Chondrocyte (in vitro differentiated cells): ENCODE data around the gene SLC6A6. TPM values are rescaled to one million over a fixed set of nuclear protein-coding genes. Genes with fewer than 3 reads are reported as not detected.
A peak's percentile ranks its signal among the peaks of the same experiment; 100 is the strongest.

ENCODE experiments used
- DNase-seq: peaks from one replicate; pipeline ENCODE4 v3.0.0; 2021; ENCODE audit warnings: mixed read lengths, low spot score
- H3K27ac Mint-ChIP-seq: one replicate; pipeline ENCODE4 v1.8.0; 2021; ENCODE audit warnings: mild to moderate bottlenecking, moderate library complexity, mixed read lengths; ENCODE audit not compliant: unreplicated experiment
- H3K27me3 Mint-ChIP-seq: 2 replicates; pipeline ENCODE4 v1.8.0; 2021; ENCODE audit warnings: low read depth, mixed read lengths
- H3K36me3 Mint-ChIP-seq: 2 replicates; pipeline ENCODE4 v1.8.0; 2021; ENCODE audit warnings: low read depth, mixed read lengths
- H3K4me1 Mint-ChIP-seq: 2 replicates; pipeline ENCODE4 v1.8.0; 2021; ENCODE audit warnings: low read depth, mild to moderate bottlenecking, mixed read lengths
- H3K4me3 Mint-ChIP-seq: one replicate; pipeline ENCODE4 v1.8.0; 2021; ENCODE audit warnings: mild to moderate bottlenecking, moderate library complexity, mixed read lengths; ENCODE audit not compliant: unreplicated experiment
- H3K9me3 Mint-ChIP-seq: 2 replicates; pipeline ENCODE4 v1.8.0; 2021; ENCODE audit warnings: low read depth, mixed read lengths
- total RNA-seq: library from RNA; stranded (reverse); gene quantifications from 3 replicates; pipeline ENCODE4 v1.2.1, GENCODE V29; 2021
- TF ChIP-seq, protein P1 (sequence below): fragments of 200-600 bp; sonication (generic); IDR thresholded peaks from 2 replicates; pipeline ENCODE4 v1.5.0; 2021; ENCODE audit warnings: antibody characterized with exemption, mild to moderate bottlenecking, moderate library complexity

Gene SLC6A6
- total RNA-seq, 1 donor from 2014 or later = 46.0 TPM

DNA sequence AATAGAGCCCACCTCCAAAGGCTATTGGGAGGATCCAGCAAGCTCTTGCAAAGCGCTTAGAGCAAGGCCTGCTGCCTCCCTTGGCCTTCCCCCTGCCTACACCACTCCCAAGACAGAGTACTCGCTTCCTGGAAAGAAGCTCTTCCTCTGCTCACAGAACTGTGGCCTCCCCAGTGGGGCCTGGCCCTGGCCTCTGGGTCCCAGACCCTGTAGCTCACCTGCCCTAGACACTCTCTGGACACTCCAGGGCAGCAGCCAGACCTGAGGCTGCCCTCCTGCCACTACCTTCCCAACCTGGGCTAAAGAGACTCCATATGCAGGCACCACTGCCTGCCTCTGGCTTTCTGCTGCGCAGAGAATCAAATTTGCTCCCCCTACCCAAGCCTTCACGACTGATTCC lies 87.8 kb downstream of the SLC6A6 start:
- Mint-ChIP-seq H3K27me3 (no peaks in the 10 kb centered on the region), H3K27ac (no peak overlapping the region), H3K9me3 (no peaks in the 10 kb centered on the region), H3K4me3 (no peak overlapping the region), H3K36me3 (peaks cover 5% of the 10 kb centered on the region), H3K4me1 (peaks cover 7% of the 10 kb centered on the region)
- peak; percentile 53 for DNase-seq
- TF ChIP-seq, protein P1, sequence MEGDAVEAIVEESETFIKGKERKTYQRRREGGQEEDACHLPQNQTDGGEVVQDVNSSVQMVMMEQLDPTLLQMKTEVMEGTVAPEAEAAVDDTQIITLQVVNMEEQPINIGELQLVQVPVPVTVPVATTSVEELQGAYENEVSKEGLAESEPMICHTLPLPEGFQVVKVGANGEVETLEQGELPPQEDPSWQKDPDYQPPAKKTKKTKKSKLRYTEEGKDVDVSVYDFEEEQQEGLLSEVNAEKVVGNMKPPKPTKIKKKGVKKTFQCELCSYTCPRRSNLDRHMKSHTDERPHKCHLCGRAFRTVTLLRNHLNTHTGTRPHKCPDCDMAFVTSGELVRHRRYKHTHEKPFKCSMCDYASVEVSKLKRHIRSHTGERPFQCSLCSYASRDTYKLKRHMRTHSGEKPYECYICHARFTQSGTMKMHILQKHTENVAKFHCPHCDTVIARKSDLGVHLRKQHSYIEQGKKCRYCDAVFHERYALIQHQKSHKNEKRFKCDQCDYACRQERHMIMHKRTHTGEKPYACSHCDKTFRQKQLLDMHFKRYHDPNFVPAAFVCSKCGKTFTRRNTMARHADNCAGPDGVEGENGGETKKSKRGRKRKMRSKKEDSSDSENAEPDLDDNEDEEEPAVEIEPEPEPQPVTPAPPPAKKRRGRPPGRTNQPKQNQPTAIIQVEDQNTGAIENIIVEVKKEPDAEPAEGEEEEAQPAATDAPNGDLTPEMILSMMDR = no peak

DNA sequence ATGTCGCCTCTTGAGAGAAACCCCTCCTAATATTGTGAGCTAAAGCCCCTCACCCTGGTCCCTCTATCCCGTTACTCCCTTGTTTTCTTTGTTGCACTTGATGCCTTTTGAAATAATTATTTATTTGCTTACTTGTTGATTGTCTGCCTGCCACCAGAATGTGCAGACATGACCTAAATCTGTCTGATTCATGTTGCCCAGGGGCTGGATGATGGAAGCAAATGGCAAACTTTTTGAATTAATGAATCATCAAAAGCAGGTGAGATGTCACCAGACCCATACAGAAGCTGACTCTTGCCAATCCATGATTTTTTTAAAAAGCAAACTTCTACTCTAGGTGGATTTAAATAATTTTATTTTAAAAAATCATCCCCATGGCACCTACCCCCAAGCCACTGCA lies 88.4 kb downstream of the SLC6A6 start:
- no peak for DNase-seq
- Mint-ChIP-seq H3K27ac (peak overlapping the region; percentile 51), H3K4me1 (peaks cover 7% of the 10 kb centered on the region), H3K4me3 (no peak overlapping the region), H3K9me3 (no peaks in the 10 kb centered on the region), H3K27me3 (no peaks in the 10 kb centered on the region), H3K36me3 (peaks cover 5% of the 10 kb centered on the region)
- TF ChIP-seq, protein P1 = no peak

DNA sequence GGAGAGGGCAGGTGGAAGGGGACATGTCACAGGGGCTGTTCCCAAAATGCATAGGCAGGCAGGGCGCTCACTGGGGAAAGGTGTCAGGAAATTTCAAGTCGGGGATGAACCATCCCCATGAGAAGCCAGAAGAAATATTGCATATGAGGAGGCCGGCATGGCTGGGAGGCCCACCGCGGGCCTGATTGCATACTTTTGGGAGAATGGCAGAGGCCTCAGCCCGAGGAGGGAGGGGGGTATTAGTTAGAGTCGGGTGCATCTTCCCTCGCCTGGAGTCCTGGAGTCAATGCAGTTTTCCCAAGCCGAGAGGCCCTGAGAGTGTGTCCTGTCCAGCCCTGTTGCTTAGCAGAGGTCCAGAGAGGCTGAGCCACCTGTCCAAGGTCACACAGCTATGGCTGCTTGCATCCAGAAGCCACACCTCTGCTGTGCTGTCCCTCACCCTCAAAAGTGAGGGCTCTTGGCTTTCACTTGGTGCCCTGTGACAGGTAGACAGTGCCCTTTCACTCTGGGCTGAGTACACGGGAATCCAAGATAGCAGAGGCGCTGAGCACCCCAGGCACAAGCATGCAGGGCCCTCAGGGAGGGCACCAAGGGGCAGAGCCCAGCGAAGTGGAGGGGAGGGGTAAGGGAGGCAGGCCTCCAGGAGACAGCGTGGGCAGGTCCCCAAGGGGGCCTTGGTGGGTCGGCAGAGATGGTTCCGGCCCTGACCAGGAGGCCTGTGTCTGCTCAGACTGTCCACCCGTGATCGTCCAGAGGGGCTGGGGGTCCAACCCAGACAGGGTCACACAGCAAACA lies 89.2 kb downstream of the SLC6A6 start:
- Mint-ChIP-seq H3K36me3 (peaks cover 5% of the 10 kb centered on the region), H3K27ac (no peak overlapping the region), H3K27me3 (no peaks in the 10 kb centered on the region), H3K4me1 (peaks cover 7% of the 10 kb centered on the region), H3K4me3 (no peak overlapping the region), H3K9me3 (no peaks in the 10 kb centered on the region)
- peak; percentile 86 for DNase-seq
- TF ChIP-seq, protein P1 = no peak

DNA sequence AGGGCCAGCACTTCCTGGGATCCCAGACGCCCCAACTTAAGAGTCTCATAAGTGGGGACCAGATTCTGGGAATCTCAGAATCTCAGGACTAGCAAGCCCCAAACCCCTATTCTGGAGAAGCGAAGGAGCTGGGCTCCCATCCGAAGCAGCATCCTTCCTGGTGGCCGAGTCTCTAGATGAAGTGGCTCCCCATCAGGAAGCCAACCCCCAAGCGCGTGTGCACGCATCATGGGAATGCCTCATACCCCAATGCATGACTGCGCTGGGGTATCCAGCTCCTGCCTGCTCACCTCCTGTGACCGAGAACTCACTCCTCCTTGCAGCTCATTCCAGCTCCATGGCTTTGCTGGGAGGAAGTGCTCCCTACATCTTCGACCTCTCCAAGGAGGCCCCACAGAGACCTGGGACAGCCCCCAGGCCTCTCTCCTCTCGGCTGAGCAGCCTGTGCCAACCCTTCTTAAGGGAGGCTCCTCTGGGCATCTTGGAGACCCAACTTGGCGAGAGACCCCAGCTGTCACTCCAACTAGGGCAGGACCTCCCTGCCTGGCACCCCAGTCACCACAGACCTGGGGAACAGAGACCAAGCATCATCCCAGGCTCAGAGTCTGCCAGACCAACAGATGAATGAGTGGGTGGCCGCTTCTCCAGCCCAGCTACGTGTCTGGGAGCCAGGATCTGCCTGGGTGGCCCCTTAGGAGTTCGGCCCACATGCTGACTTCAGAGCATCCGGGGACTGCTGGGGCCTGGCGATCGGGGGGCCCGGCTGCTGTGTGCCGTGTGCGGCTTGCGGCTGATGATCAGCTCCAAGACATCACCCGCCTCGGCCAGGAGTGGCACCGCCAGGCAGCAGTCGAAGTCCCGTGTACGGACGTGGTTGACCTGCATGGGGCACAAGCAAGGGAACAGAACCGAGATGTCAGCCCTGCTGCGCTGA lies 90.8 kb downstream of the SLC6A6 start:
- Mint-ChIP-seq H3K27me3 (peaks cover 9% of the 10 kb centered on the region), H3K9me3 (no peaks in the 10 kb centered on the region), H3K27ac (no peak overlapping the region), H3K36me3 (peaks cover 5% of the 10 kb centered on the region), H3K4me3 (no peak overlapping the region), H3K4me1 (peaks cover 6% of the 10 kb centered on the region)
- DNase-seq = peak; percentile 89
- TF ChIP-seq, protein P1 = no peak

DNA sequence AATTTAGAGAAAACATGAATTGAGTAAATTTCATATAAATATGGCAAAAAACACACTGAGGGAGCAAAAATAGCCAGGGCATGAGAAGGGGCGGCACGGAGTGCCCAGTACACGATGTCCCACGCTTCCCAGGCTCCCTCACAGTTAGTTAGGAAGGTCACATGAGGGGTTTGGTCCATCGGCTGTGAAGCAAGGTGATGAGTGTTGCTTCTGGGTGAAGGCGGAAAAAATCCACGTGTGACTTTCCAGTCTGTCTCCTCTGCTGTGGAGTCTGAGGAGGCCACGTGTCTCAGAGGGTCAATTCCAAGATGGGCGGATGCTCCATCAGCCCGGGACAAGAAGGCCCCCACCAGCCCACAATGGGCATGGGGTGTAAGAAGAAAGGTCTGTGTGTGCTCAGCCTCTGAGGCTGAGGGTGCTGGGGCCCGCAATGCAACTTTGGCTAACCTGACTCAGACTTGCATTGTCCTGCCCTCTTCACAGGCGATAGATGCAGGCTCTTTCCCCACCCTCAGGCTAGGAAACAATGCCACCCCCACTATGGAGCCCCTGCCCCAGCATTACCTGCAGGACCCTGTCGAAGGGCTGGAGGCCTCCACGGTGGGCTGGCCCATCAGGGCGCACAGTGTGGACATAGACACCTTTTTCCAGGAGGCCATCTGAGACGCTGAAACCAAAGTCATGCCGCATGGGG lies 92.0 kb downstream of the SLC6A6 start:
- DNase-seq = peak; percentile 78
- Mint-ChIP-seq H3K27me3 (peaks cover 9% of the 10 kb centered on the region), H3K4me3 (no peak overlapping the region), H3K4me1 (no peaks in the 10 kb centered on the region), H3K27ac (no peak overlapping the region), H3K36me3 (peaks cover 5% of the 10 kb centered on the region), H3K9me3 (peaks cover 3% of the 10 kb centered on the region)
- TF ChIP-seq, protein P1 = no peak
